EL (cell line): Measurements from ENCODE around the gene CERS6.
A peak's percentile ranks its signal among the peaks of the same experiment; 100 is the strongest.

Source experiments
- DNase-seq: peaks from one replicate; pipeline ENCODE4 v3.0.0-alpha.2; 2016

The CERS6 gene

GRCh38 chr2:168712053-168712452 lies 256.0 kb downstream of the CERS6 start:
- DNase-seq: no peak

DNA sequence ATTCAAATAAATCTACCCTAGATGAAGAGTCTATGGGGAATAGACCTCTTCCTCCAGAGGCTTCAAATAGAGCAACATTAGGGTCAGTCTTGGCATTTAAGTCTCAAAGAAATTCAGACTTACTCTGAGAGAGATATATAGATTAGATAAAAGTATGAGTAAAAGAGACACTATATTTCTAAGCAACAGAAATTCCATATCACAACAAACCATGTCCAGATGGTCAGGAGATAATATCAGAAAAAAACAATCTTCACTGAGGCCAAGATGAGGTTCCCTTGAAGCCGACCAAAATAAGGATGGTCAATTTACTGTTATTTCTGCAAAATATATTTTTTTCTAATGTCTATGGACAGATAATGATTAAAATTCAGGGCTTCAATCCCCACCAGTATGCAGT lies 257.3 kb downstream of the CERS6 start:
- DNase-seq: no peak

- no peak for DNase-seq
These were observed 259.8 kb downstream of the CERS6 start for GRCh38 chr2:168715849-168716248.

- no peak for DNase-seq
These were observed 260.8 kb downstream of the CERS6 start for GRCh38 chr2:168716839-168717238.

- no peak for DNase-seq
These were observed 261.9 kb downstream of the CERS6 start for GRCh38 chr2:168717790-168718502.

- DNase-seq: no peak
These were observed 262.6 kb downstream of the CERS6 start for GRCh38 chr2:168718622-168719021.

DNA sequence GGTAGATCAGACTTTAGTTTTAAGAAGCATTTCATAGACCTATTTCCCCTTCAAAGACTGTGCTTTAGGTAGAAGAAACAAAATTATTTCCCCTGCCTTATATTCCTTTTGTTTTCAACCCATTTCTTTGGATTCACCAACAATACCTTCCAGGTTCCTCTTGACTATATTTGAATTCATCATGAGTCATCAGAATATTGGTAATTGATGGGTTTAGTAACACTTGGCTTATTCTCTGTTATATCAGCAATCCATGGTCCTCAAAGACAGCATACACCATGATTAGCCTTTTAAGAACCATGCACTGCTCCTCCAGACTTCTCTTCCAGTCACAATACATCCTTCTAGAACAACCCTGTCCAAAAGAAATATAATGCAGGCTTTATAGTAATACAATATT lies 263.4 kb downstream of the CERS6 start:
- DNase-seq: no peak

DNA sequence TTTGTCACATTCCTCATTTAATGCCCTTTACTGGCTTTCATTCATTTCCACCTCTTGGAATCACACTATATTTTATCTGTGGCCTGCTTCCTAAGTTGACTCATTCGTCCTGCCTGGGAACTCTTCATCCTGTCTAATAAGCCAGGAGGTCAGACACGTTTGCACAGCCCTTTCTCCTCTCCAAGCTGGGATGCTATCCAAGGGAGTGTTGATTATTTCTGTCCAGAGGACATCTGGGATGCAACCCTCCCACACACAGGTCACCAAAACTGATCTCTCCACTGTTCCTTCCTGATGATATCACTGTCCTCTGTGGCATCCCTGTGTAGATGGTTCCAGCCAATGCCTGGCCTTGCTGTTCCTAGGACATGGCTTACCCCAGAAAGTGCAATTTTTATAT lies 266.5 kb downstream of the CERS6 start:
- DNase-seq: peak; percentile 70

- DNase-seq: no peak
These were observed 267.3 kb downstream of the CERS6 start for GRCh38 chr2:168723275-168723899.

DNA sequence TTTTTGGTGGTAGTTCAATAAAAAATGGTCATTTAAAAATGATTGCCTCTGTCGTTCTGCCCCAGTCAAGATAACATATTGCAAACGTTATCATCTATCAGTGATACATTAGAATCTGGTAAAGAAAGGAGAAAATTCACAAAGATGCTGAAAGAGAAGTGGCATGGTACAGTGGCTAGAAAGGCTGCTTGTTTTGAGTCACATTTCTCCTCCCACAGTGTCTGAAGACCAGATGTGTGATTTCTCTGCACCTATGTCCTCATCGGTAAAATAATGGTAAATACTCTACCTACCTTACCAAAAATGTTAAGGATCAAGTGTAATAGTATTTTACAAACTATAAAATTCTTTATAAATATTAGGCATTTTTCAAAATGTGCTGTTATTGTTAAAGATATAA lies 270.3 kb downstream of the CERS6 start:
- DNase-seq: no peak

DNA sequence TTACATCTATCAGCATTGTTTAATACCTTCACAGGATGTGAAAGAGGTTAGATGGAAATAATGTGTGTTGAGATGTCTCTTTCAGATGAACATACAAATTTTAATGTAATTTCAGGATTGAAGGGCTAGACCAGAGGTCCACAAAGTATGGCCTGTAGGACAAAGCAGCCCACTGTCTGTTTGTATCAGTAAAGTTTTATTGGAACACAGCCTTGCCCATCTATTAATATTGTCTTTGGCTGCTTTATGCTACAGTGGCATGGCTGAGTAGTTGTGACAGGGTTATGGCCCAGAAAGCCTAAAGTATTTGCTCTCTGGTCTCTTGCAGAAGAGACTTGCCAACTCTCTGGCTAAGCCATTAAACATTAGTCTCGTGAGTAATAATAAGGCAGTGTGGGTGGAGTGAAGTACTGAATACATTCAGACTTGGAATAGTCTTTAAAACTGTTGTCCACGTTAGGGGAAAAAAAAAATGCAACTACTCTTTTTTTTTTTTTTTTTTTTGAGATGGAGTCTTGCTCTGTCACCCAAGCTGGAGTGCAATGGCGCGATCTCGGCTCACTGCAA lies 271.9 kb downstream of the CERS6 start:
- DNase-seq: no peak

DNA sequence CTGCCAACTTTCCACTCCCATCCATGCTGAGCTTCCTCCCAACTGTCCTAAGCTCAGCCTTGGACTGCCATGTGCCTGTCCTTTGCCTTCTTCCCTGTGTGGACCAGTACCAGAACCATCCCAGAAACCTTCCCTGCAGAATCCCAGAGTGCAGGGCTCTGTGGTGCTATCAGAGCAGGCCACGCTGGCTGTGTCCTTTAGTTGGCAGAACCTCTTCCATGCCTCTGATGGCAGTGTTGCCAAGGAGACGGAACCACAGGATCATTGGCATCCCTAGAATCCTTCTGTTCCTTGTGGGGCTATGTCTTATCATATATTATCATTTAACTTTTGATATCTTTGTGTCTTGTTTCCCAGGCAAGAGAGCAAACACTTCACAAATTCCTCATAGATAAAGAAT lies 273.4 kb downstream of the CERS6 start:
- DNase-seq: no peak

DNA sequence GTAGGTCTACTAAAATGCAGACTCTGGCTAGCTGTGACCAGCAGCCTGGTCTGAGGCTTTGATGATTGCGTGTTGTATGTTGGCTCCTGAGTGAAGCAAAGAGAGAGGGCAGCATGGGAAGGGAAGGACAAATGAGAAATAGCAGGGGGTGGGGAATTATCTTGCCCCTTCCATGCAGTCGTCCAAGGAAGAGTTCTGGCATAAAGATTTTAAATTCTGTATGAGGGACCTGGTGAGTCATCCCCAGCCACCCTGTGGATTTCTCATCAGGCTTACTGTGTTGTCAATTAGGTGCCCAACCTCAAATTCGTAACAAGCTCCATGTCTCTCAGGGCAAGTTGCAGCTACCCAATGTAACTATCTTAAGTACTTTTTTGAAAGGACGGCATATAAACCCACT lies 274.3 kb downstream of the CERS6 start:
- peak; percentile 25 for DNase-seq

DNA sequence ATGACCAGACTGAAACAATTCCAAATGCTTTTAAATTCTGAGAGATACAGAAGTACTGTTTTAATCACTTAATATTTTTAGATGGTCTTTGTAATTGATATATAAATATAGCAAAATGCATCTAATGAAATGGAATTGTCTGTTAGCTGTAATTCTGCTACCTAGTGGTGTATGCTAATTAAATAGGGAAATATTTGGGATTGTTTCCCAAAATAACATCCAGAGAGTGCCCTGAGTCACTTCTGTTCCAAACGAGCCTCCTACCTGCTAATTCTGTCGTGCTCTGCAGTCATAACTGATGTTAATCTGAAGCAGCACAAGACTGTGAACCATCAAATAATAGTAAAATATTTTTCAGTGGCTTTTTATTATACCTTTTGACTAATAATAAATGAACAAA lies 274.9 kb downstream of the CERS6 start:
- DNase-seq: no peak

DNA sequence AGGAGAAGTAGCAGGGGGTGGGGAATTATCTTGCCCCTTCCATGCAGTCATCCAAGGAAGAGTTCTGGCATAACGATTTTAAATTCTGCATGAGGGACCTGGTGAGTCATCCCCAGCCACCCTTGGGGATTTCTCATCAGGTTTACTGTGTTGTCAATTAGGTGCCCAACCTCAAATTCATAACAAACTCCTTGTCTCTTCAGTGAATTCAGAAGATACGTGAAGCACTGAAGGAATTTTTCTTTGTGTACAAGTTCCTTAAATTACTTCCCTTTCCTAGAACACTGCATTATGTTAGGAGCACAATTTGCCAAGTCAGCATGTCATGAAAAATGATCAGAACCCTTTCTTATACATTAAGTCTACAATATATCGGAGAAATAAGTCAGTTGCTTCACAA lies 275.5 kb downstream of the CERS6 start:
- peak; percentile 21 for DNase-seq

DNA sequence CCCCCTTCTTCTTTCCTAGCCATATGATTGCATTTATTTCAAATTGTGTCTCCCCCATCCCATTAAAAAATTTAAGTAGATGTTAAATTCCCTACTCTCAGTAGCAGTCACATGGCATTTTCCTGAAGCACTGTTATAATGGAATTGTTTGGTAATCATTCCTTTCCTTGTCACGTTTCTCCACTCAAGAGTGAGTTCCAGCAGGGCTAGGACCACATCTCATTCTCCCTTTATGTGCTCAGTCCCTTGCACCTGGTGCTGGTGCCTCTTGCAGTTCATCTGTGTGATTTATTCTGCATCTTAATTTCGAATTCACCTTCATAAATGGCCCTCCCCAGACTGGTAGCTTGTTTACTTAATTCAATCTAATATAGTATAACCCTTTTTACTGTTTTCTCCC lies 276.0 kb downstream of the CERS6 start:
- no peak for DNase-seq

GRCh38 chr2:168732506-168732905 lies 276.4 kb downstream of the CERS6 start:
- DNase-seq: no peak

- no peak for DNase-seq
These were observed 278.2 kb downstream of the CERS6 start for GRCh38 chr2:168734199-168734760.

GRCh38 chr2:168736649-168737445 lies 280.8 kb downstream of the CERS6 start:
- no peak for DNase-seq

DNA sequence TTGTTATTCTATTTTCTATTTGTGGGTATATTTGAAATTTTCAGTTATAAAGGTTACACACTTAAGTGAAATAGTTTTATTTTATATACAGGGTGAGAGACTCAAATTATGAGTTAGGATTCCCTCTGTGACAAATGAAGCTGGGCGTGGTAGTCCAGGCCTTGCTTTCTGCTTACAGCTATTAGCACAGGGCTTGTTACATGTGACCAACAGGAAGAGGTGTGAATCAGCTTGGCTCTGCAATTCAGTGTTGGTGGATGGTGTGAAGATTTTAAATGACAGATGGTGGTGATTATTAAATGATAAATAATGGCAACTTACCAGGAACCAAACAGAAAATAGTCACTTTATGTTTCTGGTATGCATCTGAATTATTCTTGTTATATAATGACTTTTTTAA lies 282.0 kb downstream of the CERS6 start:
- DNase-seq: no peak

GRCh38 chr2:168740360-168740759 lies 284.3 kb downstream of the CERS6 start:
- peak; percentile 8 for DNase-seq

DNA sequence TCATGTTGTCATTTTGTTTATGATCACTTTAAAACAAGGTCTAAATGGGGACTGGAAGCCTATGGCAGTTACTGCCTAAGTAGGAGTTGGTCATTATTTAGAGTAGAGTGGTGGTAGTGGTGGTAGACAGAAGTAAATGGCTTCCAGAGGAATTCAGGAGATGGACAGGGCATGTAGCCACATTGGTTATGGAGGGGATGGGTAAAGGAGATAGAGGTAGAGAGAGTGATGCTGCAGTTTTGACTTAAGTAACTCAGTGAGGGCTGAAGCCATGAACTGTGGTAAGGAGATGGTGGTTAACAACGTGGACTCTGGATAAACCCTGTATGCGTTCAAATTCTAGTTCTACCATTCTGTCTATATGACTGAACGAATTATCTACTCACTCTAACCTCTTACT lies 284.7 kb downstream of the CERS6 start:
- DNase-seq: no peak

DNA sequence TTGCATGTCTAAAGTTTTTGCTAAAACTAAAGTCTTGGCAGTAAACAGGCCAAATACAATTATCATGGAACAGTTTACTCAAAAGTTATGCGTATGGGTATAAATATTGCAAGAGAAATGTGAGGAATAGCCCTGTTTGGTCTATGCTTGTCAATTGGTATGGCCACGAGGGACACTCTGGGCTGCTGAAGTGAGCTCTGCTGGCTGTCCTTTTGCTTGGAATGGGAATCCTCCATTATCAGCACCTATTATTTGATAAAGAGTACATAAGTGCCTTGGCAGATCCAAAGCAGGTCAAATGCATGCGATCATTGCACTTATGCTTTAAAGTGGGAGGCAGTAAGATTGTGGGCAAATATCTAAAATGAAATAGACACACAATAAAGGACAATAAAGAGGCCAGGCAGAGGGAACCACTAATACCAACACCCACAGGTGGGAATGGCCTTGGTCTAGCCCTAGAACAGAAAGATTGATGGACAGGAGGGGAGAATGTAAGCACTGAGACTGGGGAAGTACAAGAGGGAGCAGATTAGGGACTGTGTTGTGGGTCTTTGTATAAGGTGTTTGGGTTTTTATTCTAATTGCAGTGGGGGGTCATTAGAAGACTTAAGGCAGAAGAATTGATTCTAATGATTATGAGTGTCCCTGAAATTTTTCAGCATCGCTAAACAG lies 286.3 kb downstream of the CERS6 start:
- DNase-seq: no peak
